Activated CD4-positive, alpha-beta T cell treated with anti-CD3 and anti-CD28 coated beads for 4 hours (primary cell): ENCODE results near the gene MAGEA9B.
"Not testable (repeated sequence)": the region's sequence is repeated elsewhere in the genome, so short reads cannot be mapped to it uniquely, and the experiment has no call there.

ENCODE experiments used
- DNase-seq, 2 donors: peaks; one replicate each; pipeline ENCODE4 v3.0.0-alpha.2; 2020

Gene MAGEA9B, protein sequence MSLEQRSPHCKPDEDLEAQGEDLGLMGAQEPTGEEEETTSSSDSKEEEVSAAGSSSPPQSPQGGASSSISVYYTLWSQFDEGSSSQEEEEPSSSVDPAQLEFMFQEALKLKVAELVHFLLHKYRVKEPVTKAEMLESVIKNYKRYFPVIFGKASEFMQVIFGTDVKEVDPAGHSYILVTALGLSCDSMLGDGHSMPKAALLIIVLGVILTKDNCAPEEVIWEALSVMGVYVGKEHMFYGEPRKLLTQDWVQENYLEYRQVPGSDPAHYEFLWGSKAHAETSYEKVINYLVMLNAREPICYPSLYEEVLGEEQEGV

DNA sequence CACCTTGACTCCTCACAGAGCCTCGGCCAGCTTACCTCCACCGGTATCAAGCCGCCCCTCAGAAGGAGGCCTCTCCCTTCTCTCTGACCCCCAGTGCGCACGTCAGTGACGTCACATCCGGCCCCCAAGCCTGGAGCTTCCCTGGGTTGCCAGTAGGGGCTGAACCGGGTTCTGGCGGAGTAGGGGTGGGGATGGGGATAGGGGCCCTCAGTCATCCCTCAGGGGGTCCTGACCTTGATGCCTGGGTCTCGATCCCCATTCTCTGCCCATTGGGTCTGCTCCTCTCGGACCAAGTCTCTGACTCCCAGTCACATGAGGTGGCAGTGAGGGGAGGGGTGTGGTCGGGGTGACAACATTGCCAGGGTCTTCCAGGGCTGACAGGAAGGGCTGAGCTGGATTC, at the start of gene MAGEA9B:
Gene MAGEA9B (minus strand): TSS at position 101 of the 400 bp plus-strand sequence. CDS start 4,280 bp downstream, outside the sequence.
- not testable (repeated sequence) for DNase-seq

DNA sequence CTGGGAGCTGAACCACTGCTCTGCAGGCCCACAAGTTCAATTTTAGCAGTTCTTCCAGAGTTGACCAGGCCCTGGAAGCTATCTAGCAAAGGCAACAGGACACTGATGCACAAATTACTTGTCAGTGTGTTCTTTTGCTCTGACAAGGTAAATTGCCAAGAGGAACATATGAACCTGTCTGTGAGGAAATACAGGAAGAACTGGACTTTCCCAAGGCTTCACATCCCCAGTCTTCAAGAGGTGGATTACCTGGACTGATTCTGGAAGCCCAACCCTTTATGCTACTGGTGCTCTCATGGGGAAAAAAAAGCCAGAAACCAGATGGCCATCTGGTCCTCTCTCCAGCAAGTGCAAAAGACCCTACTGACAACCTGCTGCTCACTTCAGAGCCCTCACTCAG, 46.3 kb upstream of the MAGEA9B start:
- DNase-seq, result no peak

DNA sequence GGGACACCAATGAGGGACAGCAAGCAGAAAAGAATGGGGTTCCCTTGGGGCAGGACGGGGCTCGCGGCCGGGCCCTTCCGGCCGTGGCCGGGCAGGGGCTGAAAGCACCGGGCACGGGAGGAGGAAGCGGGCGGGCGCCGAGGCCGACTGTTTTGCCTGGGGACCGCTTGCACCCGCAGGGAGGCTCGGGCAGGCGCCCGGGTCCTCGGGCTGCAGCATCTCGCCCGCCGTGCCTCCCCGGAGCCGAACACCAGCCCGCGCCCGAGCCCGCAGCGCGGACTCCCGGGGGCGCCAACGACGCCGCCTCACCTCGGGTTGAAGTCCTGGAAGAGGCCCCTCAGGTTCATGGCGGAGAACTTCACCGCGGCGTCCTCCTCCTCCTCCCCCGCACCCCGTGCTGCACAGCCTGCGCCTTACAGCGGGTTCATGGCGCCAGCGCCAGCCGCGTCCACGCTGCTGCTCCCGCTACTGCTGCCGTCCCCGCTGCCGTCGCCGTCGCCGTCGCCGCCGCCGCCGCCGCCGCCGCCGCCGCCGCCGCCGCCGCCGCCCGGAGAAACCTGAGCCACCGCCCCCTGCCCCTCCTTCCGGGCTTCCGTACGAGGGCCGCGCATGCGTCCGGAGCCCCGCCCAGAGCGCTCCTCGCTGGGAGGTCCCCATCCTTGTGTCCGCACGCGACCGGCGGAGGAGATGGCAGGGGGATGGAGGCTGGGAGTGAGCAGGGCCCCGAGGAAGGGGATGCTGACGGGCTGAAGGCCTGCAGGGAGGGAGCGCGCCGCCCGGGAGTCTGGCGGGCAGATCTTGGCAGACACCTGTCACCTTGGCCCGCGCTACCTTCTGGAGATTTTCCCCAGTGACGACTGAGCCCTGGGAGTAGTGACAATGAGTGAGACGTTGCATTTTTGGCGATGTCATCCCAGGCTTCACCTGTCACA, 44.2 kb upstream of the MAGEA9B start, which contains the start of gene TMEM185A:
Gene TMEM185A (minus strand): TSS at position 559 of the 932 bp plus-strand sequence. CDS start 212 bp downstream, at position 347.
- DNase-seq, result peak; percentile 59 to 60

DNA sequence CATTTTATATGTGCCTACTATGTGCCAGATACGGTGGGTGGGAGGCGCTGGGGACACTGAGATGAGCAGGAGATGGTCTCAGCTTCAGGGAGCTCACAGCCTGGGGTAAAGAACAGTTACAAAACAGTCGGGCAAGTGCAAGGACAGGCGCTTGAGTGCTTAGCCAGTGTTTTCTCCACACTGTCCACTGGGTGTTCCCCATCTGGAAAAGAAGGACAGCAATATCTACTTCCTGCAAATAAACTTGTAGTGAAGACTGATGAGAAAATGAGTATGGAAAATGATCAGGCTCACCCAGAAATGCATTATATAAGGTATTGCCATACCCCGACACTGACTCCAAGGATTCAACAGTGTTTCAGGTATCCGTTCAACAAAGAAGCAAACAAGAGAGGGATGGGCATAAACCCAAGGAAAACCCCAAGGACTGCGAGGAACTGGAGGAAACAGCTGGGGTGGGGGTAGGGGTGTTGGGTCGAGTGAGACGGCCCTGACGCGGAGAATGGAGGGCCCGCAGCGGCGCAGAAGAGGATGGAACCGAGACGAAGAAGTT, 43.5 kb upstream of the MAGEA9B start:
- DNase-seq, result no peak

DNA sequence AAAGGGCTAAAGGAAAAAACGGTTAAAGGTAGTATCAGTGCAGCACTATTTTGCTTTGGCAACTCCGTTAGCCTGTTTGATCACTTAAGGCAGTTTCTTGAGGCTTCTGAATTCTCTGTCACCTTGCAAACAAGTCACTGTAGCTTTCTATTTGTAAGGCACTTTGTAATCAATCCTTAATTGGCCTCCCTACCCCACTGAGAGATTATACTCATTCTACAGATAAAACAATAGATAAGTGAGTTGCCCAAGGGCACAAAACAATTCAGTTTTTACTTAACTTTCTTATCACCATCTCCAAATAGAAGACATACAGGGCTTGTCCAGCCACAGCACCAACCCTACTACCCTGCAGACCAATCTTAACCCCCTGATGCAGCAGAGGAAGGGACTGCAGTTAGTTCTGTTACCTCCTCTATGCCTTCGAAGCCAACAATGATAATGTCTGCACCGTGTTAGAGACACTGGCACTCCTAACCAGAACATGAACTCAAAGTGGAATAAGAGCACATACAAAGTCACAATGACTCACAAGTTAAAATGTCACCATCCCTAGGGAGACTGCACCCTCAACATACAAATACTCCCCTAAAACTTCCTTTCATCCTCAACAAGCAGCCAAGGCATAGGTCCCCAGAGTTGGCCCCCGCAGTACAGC, 42.6 kb upstream of the MAGEA9B start:
- DNase-seq, result no peak

DNA sequence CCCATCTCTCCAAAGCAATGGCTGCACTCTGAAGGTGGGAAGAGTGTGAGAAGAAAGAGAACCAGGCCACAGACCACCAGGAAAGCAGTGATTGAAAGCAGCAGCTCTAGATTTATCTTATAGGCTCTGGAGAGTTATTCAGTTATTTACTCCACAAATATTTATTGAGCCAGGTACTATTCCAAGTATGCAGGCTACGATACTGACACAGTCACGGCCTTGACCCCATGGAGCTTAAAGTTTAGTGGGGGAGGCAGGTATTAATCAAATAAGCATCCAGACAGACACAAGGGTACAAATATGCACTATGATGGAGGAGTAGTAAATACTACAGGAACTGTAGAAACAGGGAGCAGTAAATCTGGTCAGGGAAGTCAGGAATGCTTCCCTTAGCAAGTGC, 41.5 kb upstream of the MAGEA9B start:
- no peak for DNase-seq

DNA sequence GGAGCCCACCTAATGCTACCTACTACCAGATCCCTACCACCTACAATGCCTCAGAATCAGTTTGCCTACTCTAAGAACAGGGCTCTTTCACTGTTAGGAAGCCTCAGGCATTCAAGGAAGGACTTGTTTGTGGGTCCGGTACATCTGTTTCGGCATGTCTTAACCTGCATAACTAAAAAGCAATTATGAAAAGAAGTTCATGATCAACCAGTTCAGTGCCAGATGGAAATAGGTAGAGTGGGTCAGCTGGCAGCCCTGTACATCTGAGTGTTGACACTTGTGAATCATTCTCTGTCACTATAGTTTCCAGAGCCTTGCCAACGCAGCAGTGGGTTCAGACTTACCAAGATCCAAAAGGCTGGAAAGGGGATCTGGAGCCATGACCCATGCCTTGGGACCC, 41.0 kb upstream of the MAGEA9B start:
- no peak for DNase-seq

DNA sequence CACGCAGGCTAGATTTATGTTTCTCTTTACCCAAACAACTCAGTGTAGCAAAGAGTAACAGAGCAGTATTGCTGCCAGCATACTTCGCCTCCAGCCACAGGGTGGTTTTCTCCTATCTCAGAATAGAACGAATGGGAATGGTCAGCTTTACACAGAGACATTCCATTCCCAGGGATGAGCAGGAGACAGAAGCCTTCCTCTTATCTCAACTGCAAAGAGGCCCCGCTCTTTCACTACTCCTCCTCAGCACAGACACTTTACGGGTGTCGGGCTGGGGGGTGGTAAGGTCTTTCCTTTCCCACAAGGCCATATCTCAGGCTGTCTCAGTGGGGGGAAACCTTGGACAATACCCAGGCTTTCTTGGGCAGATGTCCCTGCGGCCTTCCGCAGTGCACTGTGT, 39.6 kb upstream of the MAGEA9B start:
- DNase-seq, result not testable (repeated sequence)

DNA sequence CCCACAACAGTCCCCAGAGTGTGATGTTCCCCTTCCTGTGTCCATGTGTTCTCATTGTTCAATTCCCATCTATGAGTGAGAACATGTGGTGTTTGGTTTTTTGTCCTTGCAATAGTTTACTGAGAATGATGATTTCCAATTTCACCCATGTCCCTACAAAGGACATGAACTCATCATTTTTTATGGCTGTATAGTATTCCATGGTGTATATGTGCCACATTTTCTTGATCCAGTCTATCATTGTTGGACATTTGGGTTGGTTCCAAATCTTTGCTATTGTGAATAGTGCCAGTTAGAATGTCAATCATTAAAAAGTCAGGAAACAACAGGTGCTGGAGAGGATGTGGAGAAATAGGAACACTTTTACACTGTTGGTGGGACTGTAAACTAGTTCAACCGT, 32.4 kb upstream of the MAGEA9B start:
- not testable (repeated sequence) for DNase-seq

DNA sequence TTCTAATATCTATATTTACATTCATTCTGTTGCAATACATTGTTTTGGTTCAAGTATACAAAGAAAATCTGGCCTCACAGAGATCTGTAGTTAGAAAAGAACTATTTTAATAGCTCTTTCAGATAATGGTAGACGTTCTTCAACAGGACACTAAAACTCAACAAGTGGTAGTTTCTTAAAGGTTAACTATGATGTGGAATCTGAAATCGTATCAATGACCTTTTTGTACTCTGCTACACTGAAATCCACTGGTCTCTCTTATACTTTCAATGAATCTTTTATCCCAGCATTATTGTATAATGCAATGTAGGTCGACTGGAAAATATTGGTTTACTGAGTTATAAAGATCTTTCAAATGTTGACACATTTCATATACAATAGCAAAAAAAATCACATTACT, 31.6 kb upstream of the MAGEA9B start:
- DNase-seq, result no peak

DNA sequence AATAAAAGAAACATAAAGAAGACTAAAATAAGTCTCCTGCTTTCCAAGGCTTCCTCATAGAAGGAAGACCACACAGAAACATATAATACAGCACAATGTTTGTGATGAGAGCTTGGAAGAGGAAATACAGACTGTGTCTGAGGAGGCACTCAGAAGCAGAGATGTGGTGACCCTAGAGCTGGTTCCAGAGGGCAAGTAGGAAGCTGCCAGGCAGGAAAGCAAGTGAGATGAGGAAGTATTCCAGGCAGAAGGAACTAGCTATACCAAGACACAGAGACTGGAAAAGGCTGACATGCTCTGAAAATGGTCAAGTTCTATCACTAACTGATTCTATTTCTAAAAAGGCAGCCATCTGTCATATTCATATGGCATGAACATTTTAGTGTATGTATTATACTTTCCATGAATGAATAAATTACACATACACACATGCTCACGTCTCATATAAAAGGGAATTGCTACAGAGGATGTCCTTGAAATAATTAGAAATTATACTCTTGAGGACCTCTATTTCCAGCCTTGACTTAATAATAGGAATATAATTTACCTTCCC, 24.4 kb upstream of the MAGEA9B start:
- no peak for DNase-seq

DNA sequence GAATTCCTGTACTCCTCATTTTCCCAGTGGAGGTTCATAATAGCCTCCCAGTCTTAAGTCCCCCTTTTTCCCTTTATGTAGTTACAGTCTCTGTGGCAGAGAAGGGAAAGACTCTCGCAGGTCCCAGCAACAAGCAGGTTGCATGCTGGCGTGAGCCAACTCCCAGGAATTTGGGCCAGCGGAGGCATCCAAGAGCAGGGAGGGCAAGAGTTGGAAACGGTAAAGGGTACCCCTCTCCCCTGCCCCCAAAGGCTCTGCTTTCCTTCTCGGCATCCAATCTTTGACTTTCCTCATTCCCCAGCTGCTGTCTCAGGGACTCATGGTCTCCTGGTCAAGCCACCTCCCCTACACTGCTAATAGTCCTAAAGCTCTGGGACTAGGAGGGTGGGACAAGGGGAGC, 23.3 kb upstream of the MAGEA9B start:
- DNase-seq, result no peak

DNA sequence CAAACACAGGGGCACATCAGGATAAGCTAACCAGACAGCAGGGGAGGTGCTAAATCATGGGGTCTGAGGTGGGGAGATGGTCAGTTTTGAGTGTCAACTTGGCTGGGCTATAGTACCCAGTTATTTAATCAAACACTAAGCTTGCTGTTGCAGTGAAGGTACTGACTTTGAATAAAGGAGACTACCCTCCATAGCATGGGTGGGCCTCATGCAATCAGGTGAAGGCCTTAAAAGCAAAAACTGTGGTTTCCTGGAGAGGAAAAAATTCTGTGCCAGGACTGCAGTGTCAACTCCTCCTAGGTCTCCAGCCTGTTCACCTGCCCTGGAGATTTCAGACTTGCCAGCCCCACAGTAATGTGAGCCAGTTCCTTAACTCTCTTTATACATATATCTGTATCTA, 20.4 kb upstream of the MAGEA9B start:
- DNase-seq, result no peak

DNA sequence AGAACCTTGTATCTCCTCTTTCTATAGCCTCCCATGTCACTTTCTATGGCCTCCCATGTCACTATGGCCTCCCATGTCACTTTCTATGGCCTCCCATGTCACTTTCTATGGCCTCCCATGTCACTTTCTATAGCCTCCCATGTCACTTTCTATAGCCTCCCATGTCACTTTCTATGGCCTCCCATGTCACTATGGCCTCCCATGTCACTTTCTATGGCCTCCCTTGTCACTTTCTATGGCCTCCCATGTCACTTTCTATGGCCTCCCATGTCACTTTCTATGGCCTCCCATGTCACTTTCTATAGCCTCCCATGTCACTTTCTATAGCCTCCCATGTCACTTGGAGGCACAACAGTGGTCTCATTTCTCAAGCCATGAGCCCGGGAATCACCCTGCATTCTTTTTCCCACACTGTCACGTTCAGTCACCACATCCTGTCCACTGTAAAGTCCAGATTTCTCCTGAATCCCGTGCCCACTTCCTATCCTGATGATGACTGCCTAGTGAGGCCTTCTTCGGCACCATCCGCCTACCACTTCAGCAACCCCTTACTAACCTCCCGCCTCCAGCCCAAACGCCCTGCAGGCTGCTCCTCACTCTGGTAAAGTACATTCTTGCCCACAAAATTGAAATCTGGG, 18.1 kb upstream of the MAGEA9B start:
- not testable (repeated sequence) for DNase-seq

DNA sequence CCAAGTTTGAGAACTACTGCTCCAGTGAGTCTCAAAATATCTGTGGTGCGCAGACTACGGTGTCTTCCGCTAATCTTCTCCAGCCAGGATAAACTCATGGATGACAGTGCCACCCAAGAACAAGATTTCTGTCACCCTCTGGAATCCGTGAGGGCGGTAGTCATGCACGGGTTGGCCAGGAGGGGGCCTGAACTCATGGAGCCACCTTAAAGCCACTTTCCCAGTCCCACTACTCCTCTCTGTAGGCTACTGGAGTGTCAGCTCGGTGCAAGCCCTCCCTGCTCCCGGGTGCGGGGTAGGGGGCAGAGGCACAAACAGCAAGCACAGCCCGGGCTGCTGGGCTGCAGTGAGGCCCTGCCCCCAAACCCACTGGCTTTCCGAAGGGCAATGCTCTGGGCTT, 11.3 kb upstream of the MAGEA9B start:
- not testable (repeated sequence) for DNase-seq

DNA sequence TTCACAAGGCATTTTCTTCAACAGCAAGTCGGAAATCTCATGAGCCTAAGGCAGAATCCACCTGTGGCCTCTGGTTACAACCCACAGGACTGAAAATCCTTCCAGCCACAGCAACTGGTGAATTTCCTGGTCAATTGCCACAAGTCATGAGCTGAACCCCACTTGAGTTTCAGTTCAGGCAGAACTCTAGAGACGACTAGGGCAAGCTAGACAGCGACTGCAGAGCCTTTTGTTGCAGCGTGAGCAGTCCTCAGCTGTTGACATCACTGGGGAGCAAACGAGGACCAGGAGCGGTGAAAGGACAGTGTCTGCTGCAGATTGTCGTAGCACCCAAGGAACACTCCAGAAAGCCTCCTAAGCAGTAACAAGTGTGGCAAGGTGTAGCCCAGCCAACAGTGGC, 8.7 kb upstream of the MAGEA9B start:
- not testable (repeated sequence) for DNase-seq

DNA sequence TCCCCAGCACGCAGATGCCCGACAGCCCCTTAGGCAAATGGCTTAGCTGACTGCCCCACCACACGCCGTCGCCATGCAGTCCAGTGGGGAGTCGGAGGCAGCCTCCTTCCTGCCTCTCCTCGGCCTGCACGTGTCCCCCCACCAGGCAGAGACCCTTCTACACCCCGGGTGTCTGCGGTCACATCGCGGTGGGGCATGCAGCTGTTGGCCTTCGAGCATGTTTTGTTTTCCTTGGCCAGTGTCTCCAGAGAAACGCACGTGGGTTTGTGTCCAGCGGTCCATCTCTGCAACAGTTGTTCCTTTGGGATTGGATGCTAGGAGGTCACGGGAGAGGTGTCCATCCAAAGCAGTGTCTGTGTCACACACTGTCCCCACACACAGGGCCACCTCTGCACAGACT, 8.0 kb upstream of the MAGEA9B start, which contains the start of gene HSFX2:
Gene HSFX2 (minus strand): TSS at position 101 of the 400 bp plus-strand sequence. CDS start 614 bp downstream, outside the sequence.
- not testable (repeated sequence) for DNase-seq

DNA sequence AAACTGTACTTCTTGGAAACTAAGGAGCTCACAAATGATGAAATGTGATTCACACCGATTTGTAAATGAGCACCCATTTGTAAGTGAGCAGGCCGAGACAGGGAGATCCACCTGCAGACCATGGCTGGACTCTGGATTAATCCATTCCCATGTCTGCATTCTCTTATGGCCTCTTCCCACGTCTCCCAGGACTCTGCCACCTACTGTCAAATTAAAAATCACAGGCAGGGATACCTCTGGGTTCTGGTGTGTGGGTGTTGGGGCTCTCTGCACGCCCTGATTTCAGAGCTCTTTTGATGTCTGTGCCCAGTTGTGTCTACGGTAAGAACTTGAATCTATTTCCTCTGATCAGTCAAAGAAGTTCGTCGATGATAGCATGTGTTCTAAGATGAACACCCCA, 3.7 kb upstream of the MAGEA9B start:
- DNase-seq, result not testable (repeated sequence)

DNA sequence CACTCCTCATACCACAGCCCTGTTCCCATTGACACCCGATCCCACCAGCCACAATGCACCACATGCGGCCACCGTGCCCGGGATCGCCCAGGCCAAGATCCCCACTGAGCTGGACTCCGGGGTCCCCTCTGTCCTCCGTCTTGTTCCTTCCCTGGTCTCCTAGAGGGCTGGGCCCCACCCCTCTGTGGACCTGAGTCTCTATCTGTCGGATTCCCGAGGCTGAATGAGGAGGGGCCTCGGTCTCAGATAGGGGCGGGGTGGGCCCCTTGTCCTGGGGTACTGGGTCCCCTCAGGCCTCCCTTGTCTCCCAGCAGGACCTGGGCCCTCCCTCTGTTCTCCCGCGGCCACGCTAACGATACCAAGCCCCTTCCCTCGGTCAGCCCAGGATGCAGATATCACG, 1.6 kb downstream of the MAGEA9B start:
- DNase-seq, result not testable (repeated sequence)

DNA sequence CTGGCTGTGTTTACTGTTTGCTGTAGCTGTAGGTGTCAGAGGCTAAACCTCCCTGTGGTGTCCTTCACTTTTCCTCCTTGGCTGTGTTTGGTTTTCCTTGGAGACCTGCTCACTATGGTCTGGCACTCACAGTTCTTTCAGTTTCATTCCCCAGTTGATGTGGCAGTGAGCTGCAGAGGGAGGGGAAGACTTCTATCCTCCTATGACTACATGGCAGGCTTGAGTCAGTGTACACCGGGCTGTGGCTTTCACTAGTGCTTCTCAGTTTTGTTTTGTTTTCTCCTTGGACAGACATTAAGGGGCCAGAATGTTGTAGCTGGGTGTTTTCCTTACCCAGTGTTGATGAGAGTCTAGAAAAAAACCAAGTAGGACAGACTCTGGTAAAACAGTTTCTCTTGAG, 13.8 kb downstream of the MAGEA9B start:
- DNase-seq, result not testable (repeated sequence)

DNA sequence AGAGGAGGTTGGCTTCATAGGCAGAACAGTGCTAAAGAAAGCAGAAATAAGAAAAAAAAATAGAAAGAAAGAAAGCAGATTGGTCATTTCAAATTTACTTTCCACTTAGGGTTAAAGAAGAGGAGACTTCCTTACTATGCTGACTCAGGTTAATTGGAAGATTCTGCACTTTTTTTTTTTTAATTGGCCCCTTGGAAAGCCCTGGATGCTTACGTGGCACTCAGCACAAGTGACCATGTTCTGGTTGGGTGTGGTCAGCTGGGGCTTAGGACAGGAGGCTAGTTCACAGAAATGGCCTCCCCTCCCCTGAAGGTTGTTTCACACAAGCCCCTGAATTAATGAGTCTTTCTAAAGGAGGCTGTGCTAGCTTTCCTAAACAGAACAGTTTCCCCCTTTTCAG, 14.5 kb downstream of the MAGEA9B start:
- DNase-seq, result no peak

DNA sequence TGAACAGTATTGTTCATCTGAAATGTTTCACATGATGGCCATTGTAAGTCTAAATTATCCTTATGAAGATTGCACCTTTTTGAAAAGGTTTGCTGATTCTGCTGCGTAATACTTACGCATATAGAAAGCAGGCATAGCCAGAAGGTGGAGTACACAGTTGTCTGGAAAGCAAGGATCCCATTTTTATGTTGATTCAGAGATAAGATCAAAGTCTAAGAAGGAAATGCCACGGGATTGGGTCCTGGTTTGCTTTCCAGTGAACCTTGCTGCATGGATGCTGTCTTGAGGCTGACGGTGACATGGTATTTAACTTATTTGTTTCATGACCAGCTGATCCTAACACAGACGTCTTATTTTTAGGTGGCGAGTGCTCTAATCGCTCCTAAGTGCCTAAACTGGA, 15.5 kb downstream of the MAGEA9B start:
- no peak for DNase-seq
